Kidney (tissue), 14 donors: Measurements from ENCODE around the gene LARGE2. TPM values are rescaled to one million over a fixed set of nuclear protein-coding genes. Genes with fewer than 3 reads are reported as not detected.
A peak's percentile ranks its signal among the peaks of the same experiment; 100 is the strongest.

Experiments
- DNase-seq, 5 donors: peaks; one replicate each; pipeline ENCODE4 v3.0.0-alpha.2; 2013 to 2020
- FAIRE-seq: peaks from 2 replicates; lab custom pipeline; 2012; peaks lifted over from hg19 to GRCh38; lab: Jason Lieb, UNC
- H3K27ac ChIP-seq, 2 donors: one replicate each; pipeline ENCODE4 v1.7.0; 2013; ENCODE audit warnings: low read depth in 2 of 2, low read length in 2 of 2, inconsistent platforms in 1 of 2
- H3K27me3 ChIP-seq: one replicate; pipeline ENCODE4 v1.7.1; 2013; ENCODE audit warnings: low read length, inconsistent platforms; ENCODE audit not compliant: control insufficient read depth, insufficient read depth
- H3K36me3 ChIP-seq, 3 donors: one replicate each; pipeline versions ENCODE4 v1.7.0 to v1.7.1; 2013; ENCODE audit warnings: low read length in 3 of 3, control low read depth in 1 of 3, inconsistent platforms in 1 of 3; ENCODE audit not compliant: insufficient read depth in 3 of 3, control insufficient read depth in 2 of 3
- H3K4me1 ChIP-seq, 3 donors: one replicate each; pipeline versions ENCODE4 v1.7.0 to v1.7.1; 2013; ENCODE audit warnings: low read length in 3 of 3, inconsistent platforms in 1 of 3, low read depth in 1 of 3; ENCODE audit not compliant: control insufficient read depth in 2 of 3, insufficient read depth in 2 of 3
- H3K4me3 ChIP-seq, 3 donors: one replicate each; pipeline versions ENCODE4 v1.7.0 to v1.8.1; 2013; ENCODE audit warnings: low read length in 3 of 3, control low read depth in 1 of 3, inconsistent platforms in 1 of 3
- H3K9ac ChIP-seq, 3 donors: one replicate each; pipeline versions ENCODE4 v1.7.0 to v1.7.1; 2013; ENCODE audit warnings: low read length in 3 of 3, control low read depth in 1 of 3, inconsistent platforms in 1 of 3
- H3K9me3 ChIP-seq, 3 donors: one replicate each; pipeline versions ENCODE4 v1.7.0 to v1.7.1; 2013; ENCODE audit warnings: low read length in 3 of 3, control low read depth in 1 of 3, inconsistent platforms in 1 of 3; ENCODE audit not compliant: control insufficient read depth in 2 of 3, insufficient read depth in 1 of 3
- intact Hi-C: fragments of 100-400 bp; cut with DNase I; formaldehyde crosslinking; loops from one replicate; pipeline ENCODE4 v1.11.1; 2022
- polyA plus RNA-seq: library from polyadenylated mRNA; stranded (reverse); fragments of 350-450 nt; fragmentation: Illumina TruSeq; extraction: RNeasy Lipid Tissue Mini Kit (QIAGEN cat#74804); gene quantifications from one replicate; pipeline ENCODE4 v1.2.3, GENCODE V29; 2014; ENCODE audit warnings: low read depth, low replicate concordance; ENCODE audit not compliant: insufficient read depth
- total RNA-seq: library from RNA; stranded (reverse); fragmentation: NEBNext Ultra II Directional; extraction: Animal tissue kit (Norgen Biotek cat#: 25700); gene quantifications from one replicate; pipeline ENCODE4 v1.2.1, GENCODE V29; 2021
- TF ChIP-seq, protein P1 (sequence below): IDR thresholded peaks from 3 replicates; pipeline ENCODE4 v1.5.1; 2012; ENCODE audit warnings: mild to moderate bottlenecking, moderate library complexity, borderline replicate concordance; ENCODE audit not compliant: insufficient read depth; ENCODE audit errors: extremely low read depth
- donor health status: control.
- donor health status: control.
- donor health status: control.
- donor health status: control.
- donor health status: control.
- donor health status: DM: yes; HTN: yes; CAD: no.
- donor health status: Normal renal cell carcinoma (clear cell type).

LARGE2 gene
- total and polyA plus RNA-seq, 2 donors from 2014 or later: 13.1 to 29.8 TPM

DNA sequence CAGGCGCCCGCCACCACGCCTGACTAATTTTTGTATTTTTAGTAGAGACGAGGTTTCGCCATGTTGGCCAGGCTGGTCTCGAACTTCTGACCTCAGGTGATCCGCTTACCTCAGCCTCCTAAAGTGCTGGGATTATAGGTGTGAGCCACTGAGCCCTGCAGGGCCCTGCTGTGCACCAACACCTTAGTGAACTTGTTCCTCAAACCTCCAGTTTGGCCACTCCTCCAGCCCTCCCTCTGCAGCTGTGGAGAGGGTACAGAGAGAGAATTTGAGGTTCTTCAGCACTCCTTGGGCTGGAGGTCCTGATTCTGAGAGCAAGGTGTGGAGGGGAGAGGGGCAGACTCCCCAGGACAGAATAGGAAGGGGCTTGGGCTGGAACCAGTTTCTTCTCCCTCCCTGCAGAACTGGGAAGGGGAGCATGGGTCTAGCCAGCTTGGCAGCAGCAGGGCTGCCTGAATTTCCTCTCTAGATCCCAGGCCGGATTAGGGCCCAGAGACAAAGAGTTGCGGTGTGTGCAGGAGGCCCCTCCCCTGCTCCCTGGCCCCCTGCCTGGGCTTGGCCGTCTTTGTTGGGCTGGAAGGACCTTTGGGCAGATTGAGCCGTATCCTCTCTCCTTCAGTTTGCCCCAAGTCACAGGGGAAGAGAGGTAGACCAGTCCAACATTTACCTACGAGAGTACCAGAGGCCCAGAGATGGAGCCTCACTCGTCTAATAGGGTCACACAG is 2.5 kb upstream of the LARGE2 start:
- H3K27ac ChIP-seq: peak overlapping the region in 1 of 2 donors; percentile 71
- FAIRE-seq (no peak), DNase-seq (peak in 2 of 5 donors; percentile 30 to 50)
- H3K36me3 ChIP-seq: peaks cover 0 to 9% (median 9%) of the 10 kb centered on the region in 3 donors
- H3K9ac ChIP-seq: no peak overlapping the region
- H3K9me3 ChIP-seq: no peaks in the 10 kb centered on the region
- peaks cover 0 to 33% (median 3%) of the 10 kb centered on the region in 3 donors for H3K4me1 ChIP-seq
- intact Hi-C loops: no loop called here
- TF ChIP-seq, protein P1, sequence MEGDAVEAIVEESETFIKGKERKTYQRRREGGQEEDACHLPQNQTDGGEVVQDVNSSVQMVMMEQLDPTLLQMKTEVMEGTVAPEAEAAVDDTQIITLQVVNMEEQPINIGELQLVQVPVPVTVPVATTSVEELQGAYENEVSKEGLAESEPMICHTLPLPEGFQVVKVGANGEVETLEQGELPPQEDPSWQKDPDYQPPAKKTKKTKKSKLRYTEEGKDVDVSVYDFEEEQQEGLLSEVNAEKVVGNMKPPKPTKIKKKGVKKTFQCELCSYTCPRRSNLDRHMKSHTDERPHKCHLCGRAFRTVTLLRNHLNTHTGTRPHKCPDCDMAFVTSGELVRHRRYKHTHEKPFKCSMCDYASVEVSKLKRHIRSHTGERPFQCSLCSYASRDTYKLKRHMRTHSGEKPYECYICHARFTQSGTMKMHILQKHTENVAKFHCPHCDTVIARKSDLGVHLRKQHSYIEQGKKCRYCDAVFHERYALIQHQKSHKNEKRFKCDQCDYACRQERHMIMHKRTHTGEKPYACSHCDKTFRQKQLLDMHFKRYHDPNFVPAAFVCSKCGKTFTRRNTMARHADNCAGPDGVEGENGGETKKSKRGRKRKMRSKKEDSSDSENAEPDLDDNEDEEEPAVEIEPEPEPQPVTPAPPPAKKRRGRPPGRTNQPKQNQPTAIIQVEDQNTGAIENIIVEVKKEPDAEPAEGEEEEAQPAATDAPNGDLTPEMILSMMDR: no peak
- H3K27me3 ChIP-seq: peaks cover 3% of the 10 kb centered on the region
- no peak overlapping the region for H3K4me3 ChIP-seq

DNA sequence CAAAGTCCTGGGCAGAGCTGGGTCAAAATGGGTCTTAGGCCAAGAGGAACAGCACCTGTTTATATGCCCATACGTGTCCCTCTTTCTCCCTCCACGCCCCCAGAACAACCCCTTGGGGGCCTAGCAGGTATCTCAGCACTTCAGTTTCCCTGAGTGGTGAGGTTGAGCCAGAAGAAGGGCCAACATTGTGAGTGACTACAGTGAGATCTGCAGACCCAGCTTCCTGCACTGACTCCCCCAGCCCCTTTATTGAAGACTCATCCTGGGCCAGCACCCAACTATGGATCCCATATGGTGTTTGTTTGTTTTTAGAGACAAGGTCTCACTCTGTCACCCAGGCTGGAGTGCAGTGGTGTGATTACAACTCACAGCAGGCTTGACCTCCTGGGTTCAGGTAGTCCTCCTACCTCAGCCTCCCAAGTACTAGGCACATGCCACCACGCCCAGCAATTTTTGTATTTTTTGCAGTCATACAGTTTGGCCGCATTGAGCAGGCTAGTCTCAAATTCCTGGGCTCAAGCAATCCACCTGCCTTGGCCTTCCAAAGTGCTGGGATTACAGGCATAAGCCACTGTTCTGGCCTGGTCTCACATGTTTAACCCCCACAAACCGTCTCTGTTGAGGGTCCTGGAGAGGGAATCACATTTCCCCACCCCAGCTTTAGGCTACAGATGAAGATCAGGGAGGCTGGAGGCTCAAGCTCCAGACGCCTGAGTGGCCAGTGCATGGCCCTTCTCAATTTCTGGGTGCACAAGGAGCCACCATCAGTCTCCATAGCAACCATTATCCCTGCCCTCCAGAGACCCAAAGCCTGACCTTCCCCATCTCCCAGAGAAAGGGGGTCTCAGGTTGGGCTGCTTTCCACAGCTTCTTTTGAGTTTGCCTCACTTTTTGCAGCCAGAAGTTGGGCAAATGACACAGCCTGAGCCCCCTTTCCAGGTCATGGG is 1.7 kb upstream of the LARGE2 start:
- H3K36me3 ChIP-seq: peaks cover 0 to 3% (median under 1%) of the 10 kb centered on the region in 3 donors
- peak overlapping the region in 1 of 3 donors; percentile 73 for H3K9ac ChIP-seq
- H3K4me3 ChIP-seq: peak overlapping the region in 1 of 3 donors; percentile 57
- peak overlapping the region; percentile 71 to 94 for H3K27ac ChIP-seq
- DNase-seq (peak in 2 of 5 donors; percentile 22 to 46), FAIRE-seq (no peak)
- intact Hi-C loops: no loop called here
- TF ChIP-seq, protein P1: no peak
- H3K4me1 ChIP-seq: peaks cover 0 to 33% (median 3%) of the 10 kb centered on the region in 3 donors
- H3K27me3 ChIP-seq: peaks cover 3% of the 10 kb centered on the region
- H3K9me3 ChIP-seq: no peaks in the 10 kb centered on the region

- TF ChIP-seq, protein P1: no peak
- Histone ChIP-seq H3K36me3 (no peaks in the 10 kb centered on the region), H3K9ac (peak overlapping the region in 1 of 3 donors; percentile 73), H3K27ac (peak overlapping the region; percentile 71 to 94), H3K9me3 (no peaks in the 10 kb centered on the region), H3K27me3 (peaks cover 3% of the 10 kb centered on the region), H3K4me3 (peak overlapping the region in 1 of 3 donors; percentile 57), H3K4me1 (peaks cover 0 to 27% (median 0%) of the 10 kb centered on the region in 3 donors)
- intact Hi-C loops: no loop called here
- FAIRE-seq (no peak), DNase-seq (peak; percentile 84 to 92 (median 86))
These were observed 663 bp upstream of the LARGE2 start for GRCh38 chr11:45921561-45922424.
